Stimulated activated CD8-positive, alpha-beta memory T cell treated with anti-CD3 and anti-CD28 coated beads, Interleukin-12 subunit alpha, Interleukin-12 subunit beta, amount 100 ng/mL, for 24 hours (primary cell): ENCODE data around the gene TES.

Source experiments
- DNase-seq: peaks from one replicate; pipeline ENCODE4 v3.0.0-alpha.2; 2020; ENCODE audit errors: extremely low read depth

The TES gene

DNA sequence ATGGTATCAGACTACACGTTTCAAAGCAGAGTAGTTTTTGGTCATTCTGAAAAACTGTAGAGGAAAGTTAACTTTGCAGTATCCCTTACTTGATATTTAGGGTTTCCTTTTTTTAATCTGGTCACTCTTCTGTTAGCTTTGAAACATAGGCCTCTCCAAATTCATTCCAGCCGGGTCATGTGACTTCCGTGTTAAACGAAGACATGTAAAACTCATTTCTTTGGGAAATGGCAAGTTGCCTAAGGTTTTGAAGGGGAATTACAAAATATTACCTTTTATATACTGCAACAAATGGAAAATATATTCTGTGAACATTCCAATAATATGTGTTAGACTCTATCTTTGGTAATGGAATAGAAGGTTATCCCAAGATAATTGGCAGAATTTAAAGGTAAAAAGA, 9.5 kb downstream of the TES start:
- DNase-seq, result no peak

DNA sequence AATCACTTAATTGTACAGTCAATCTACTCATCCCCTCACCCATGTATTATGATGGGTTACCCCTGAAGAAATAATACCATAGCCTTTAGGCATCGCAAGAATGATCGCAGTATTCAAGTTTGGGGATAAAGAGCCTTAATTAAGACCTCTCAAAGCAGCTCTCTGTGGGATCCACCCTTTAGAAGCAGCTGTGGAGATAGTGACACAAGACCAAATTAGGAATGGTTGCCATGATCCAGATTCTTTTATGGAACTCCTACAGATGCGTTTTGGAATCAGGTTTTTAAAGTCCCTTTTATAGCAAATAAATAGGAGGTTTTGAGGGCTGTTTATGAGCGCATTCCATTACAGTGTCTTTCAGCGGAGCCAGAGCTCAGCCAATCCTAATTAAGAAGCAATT, 12.2 kb downstream of the TES start:
- DNase-seq, result no peak

DNA sequence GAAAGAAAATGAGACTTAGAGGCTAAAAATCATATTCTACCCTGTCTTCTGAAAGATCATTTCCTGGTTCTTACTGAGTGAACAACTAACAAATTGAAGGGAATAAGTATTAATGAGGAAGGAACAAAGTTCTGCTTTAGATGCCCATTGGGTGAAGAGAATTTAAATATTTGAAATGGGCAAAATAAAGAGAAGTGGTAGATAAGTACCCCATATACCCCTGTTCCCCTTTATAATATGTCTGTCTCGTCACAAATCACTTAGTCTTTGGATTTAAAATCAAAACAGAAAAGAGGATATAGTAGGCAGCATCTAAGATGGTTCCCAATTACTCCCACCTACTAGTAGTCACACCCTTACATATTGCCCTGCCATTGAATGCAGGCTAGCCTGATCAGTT, 13.2 kb downstream of the TES start:
- DNase-seq, result no peak

DNA sequence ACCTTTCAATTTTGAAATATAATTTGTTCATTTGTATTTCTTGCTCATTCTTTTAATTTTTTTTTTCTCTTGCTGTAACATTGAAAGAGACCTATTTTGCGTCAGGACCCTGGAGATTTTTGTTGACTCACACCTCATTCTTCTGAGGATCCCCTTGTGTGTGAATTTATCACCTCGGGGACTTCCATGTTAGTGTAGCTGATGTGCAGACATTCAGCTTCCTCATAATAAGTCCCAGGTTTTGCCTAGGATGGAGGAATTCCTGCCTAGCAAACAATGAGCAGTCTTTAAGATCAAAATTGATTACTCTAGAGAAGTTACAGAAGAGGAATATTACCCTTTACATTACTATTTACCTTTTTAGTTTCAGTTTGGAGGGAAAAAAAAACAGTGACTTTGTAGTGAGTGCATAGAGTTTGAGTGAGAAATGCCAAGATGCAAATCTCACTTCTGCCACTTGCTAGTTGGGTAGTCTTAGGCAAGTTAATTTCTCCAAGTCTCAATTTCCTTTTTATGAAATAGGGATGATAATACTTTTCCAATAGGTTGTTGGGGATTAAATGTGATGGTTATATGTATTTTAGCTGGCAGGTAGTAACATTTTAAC, 14.3 kb downstream of the TES start:
- no peak for DNase-seq

DNA sequence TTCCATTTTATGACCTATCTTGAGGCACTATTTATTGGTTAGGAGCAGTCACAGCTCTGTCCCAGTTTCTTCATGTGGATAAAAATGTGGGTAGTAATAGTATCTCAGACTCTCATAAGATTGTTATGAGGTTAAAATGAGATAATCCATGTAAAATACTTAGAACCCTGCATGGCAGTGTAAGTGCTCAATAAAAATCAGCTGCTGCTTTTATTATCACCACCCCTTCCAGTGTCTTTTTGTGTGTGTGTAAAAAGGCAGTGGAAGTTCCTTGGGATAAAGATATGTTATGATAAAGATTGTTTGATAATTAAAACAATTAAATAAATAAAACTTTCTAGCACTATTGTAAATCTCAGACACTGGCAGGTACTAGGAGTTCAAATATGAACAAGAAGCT, 15.5 kb downstream of the TES start:
- DNase-seq, result no peak

DNA sequence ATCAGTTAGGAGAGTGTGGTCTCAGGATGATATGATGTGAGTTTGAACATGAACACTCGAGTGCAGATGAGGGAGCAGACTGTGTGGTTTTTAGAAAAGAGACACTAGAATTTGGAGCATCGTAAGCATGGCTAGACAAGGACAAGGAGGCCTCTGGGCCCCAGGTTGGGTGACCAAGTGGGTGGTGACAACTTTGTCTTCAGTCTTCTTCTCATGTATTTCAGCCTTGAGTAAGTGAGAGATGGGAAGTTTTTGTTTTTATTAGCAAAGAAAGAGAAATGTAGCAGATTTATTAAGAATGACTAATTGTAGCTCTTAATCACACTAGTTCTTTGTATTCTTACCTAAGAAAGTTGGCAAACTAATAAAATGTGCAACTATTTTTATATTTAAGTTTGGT, 16.3 kb downstream of the TES start:
- DNase-seq, result no peak

DNA sequence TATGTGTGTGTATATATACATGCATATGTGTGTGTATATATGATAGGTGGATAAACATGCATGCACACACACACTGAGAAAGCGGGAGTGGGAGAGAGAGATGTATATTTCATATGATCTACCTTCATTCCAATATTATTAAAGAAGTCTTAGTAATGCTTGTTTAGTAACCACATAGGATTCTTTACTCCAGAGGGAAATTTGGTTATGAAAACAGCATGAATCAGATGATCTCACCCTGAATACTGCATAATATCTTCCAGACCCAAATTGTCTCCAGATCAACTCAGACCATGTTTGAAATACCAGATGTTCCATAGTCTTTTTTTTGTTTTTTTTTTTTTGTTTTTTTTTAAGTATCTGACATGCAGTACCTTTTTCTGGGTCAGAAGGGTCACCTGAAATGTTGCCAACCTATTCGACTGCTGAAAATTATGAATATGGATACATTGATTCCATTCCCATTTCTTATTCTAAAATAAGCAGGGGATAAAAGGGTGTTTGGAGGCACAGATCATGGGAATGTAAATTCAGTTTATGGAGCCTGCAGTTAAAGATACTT, 17.4 kb downstream of the TES start:
- no peak for DNase-seq

DNA sequence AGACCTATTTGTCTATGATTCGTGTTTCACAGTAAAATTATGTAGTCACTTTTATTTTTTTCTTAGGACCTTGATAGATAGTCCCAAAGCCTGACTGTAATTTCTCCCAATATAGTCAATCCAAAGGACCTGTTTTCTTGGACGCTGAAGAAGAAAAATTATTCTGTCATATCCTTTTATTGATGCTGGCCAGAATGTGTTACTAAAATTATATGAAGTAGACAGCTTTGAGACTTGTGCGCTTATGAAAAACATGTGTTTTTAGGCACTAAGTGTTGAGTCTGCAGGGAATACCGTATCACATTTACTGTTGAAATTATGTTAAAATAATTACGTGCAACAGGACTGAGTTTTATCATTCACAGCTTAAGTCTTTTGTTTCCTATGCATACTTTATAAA, 17.9 kb downstream of the TES start:
- no peak for DNase-seq

DNA sequence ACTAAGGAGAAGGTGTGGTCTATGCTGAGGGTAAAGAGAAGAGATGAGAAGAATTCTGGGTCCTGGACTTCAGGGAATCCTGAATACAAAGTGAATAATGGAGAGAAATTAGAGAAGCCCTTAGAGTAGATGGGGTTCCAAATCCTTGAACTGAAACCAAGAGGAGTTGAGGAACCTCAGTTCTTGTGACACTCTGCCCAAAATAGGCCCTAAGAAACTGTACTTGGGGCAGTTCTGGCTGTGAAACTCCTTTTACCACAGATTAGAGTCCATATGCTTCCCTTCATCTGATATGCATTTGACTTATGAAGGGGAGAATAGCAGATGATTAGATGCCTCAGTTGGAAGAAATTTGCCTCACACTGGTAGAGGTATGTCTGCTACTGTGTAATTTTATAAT, 19.0 kb downstream of the TES start:
- DNase-seq, result no peak

DNA sequence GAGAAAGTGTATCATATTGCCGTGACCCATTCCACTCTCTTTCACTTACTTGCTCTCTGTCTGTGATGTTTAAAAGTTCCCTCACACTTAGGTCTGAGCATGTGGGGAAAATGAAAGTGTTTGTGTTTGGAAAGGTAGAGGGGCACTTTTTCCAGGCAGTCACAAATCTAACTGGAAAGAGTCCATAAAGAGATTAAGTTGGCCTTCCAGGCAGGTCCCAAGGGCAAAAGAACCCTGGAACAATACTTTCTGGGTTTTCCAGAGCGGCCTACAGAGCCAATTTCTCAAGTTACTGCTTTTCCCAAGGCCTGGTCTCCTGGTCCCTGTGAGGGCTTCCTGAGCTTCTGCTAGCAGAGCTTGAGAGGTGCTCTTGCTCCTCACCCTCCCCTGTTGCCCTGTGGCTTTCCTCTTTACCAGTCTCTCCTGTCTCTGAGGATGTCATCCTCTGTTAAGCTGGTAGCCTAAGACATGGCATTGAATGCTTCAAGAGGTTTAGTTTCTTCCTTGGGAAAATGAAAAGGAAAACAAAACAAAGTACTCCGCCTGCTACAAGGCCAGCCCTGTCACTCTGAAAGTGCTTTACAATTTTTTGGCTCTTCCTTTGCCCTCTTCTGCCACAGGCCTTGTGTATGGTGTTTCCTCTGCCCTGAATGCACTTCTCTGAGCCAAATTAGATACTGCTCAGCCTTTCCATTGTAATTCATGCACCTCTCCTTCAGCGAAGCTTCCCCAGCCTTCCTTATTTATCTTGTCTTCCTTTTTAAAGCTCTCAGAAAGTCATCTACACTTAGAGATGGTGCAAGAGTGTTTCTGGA, 20.1 kb downstream of the TES start:
- no peak for DNase-seq

DNA sequence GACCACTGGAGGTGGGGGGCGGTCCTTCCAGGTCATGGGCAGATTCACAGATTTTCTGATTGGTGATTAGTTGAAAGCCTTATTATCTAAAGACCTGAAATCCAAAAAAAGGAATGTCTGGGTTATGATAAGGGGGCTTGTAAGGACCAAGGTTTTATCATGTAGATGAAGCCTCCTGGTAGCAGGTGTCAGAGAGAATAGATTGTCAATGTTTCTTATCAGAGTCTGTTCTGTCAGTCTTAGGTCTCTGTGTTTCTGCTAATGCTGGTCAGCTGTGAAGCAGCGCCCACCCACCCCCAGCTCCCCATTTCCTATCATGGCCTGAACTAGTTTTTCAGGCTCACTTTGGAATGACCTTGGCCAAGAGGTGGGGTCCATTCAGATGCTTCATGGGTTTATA, 21.2 kb downstream of the TES start:
- no peak for DNase-seq

DNA sequence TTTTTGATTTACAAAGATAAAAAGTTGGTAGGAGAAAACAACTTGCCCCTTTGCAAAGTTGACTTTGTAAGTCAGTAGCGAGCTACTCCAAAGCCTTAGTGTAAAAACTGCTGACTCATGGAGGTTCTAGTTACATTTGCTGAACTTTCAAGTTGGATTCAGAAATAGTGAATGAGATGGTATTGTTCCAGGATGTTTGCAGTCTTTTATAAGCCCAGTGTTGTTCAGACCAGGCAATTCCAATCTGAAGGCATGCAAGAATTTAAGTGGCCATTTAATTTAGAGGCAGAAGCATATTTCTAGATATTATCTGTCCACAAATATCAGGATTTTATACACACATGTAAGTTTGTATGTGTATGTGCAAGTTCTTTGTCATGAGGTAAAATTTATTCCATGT, 21.6 kb downstream of the TES start:
- no peak for DNase-seq

DNA sequence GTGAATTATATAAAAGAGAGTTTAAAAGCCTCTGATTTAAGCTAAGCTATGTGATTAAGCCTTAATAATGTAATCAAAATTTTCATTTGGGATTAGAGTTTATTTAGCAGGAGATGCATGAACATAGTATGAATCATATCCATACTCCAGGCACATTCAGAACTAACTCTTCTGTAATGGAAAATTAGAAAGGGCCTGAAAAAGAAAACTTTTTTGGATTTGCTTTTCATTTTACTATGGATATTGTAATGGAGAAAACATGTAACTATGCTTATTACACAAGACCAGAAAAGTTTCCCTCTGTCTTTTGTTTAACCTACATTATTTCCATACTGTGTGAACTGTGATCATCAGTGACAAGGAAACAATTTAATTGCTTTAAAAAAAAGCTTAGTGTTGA, 22.0 kb downstream of the TES start:
- DNase-seq, result no peak

DNA sequence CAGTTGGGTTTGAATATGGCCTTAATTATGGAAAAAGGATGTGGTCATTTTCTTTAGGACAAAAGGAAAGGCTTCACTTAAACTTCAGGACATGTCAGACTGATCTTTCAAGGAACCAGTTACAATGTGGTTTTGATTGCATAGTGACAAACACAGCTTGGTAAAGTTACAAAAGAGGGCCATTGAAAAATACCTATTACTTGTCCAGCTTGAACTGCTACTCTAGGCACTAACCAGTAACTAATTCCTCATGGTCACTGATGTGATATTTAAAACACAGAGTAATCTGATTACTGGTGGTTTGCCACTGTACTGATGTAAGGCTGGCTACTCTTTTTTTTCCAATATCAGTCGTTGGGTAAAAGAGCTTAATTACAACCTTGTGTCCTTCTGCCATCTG, 22.6 kb downstream of the TES start:
- no peak for DNase-seq

DNA sequence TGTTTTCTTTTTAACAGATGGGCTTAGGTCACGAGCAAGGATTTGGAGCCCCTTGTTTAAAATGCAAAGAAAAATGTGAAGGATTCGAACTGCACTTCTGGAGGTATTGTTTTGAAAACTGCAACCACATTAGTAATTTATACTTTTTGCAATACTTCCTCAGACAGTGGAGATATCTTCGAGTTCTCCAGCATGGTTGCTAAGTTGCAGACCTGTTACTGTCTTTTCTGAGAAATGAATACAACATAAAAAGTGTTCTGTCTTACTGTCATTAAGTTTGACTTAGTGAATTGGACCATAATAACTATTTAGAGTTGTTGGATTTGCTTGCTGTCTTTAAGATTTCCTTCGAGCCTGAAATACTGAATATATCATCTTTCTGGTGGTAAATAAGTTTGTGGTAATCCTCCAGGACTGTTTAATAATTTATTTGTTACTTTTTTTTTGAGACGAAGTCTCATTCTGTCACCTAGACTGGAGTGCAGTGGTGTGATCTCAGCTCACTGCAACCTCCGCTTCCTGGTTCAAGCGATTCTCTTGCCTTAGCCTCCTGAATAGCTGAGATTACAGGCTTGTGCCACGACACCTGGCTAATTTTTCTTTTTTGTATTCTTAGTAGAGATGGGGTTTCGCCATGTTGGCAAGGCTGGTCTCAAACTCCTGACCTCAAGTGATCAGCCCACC, 24.3 kb downstream of the TES start:
- DNase-seq, result no peak

DNA sequence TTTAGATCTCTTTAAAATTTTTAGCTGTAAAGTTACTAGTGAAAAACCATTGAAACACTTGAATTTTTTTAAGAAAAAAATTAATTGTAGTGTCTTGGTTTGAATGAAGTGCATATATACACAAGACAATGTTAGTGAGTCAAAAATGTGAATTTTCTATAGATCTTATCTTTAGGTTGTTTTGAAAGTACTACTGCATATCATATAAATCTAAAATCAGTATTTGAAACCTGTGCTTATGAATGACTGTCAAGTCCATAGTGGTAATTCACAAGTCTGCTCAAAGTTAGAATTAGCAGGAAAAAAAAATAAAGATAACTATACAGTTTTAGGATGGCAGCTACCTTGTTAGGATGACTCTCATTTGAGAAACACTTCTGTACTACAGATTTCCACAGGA, 25.0 kb downstream of the TES start:
- no peak for DNase-seq

DNA sequence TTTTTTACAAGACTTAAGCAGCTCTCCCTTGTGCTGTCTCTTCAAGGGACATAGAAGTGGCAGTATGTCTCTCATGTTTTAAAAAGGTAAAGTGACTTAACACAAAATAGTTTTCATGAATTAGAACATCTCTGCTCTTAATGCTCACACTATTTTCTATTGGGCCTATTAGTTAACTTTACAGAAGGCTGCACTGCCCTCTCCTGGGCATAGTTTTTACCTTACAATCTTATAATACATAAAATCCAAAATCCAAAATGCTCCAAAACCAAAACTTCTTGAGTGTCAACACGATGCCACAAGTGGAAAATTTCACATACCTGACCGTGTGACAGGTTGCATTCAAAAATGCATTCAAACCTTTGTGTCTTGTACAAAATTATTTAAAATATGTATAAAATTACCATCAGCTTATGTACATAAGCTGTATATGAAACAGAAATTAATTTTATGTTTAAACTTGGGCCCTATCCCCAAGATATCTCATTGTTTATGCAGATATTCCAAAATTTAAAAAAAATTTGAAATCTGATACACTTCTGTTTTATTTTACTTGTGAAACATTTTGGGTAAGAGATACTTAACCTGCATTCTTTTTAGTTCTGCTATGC, 25.8 kb downstream of the TES start:
- no peak for DNase-seq

DNA sequence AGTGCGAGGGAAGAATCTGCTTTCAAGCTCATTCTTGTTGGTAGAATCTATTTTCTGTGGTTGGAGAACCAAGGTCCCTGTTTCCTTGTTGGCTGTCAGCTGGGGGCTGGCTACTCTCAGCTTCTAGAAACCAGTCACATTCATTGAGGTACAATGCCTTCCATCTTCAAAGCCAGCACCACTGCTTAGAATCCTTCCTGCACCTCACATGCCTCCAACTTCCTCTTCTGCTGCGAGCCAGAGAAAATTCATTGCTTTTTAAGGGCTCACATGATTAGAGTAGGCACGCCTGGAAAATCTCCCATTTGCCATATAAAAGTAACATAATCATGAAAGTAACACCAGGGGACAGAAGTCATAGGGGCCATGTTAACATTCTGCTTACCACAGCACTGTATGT, 28.7 kb downstream of the TES start:
- no peak for DNase-seq

DNA sequence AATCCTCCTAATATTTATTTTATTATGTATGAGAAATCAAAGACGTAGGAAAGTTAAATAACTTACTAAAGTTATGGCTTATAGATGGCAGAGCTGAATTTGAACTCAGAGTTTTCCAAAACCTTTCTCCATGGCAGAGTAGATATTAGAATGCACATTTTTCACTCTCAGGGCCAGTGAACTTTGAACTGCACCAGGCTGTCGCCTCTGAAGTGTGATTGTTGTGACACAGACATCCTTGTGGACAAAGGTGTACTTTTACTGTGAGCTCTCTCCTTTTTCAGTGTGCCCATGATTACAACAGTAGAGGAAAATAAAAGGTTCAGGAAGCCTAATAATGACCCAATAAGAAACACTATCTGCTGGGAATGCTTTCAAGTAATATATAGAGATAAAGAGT, 29.1 kb downstream of the TES start:
- no peak for DNase-seq

DNA sequence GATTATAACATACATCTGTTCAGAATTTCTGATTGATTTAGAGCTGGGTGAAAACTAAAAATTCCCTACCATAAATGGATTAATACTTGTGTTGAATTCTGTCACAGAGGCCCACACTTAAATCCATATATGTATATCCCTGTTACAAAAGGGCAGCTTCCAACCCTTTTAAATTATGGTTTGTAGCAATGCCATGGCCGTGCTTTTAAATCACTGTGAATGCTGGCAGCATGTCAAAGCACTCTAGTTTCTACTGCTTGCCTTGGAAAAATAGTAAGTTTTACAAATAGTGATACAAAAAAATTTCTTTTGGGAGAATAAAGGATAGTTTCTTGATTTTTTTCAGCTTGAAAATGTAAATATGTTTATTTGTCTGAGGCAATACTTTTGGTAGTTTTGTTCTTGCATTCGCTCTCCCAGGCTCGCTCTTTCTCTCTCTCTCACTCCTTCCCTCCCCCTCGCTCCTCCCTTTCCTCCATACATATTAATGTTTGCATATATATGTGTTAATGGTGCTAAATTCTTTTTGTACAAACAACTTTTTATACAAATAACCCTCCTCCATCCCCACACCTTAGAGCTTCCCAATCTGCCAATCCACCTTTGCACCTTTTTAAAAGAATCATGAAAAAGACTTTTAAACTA, 29.8 kb downstream of the TES start:
- DNase-seq, result no peak

DNA sequence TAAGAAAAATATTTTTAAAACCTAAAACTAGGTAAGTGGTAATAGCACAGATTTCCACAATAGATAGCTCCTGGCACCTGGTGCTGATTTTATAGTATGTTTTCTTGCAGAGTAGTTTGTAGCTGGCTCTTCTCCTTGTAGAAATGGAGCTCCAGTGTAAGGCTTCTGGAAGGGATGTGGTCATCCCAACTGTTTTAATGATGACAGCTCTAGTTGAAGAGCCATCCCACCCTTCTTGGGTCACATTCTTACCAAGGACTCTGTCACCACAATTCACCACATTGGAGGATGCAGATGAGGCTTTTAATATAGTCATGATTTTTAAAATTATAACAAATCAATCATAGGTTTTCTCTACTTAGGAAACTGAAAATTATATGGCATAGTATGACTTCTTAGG, 31.0 kb downstream of the TES start:
- no peak for DNase-seq

DNA sequence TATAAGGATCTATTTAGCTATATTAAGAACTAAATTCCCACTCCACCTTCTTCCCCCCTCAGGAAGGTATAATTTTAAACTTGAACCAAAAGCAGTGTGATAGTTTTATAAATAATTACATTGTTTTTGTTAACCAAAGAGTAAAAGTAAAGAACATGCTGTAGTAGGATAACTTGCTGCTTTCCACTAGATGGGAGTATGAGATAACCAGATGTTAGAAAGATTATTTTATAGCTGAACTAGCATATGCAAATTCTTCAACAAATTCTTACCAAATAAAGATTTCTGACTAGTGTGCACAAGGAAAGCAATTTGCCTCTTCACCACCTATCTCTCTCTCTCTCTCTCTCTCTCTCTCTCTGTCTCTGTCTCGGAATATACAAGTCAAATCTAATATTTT, 31.8 kb downstream of the TES start:
- DNase-seq, result no peak
